Measurements from ENCODE around the gene ZNF813.
"Not testable (repeated sequence)": the region's sequence is repeated elsewhere in the genome, so short reads cannot be mapped to it uniquely, and the experiment has no call there.

The ZNF813 gene

DNA sequence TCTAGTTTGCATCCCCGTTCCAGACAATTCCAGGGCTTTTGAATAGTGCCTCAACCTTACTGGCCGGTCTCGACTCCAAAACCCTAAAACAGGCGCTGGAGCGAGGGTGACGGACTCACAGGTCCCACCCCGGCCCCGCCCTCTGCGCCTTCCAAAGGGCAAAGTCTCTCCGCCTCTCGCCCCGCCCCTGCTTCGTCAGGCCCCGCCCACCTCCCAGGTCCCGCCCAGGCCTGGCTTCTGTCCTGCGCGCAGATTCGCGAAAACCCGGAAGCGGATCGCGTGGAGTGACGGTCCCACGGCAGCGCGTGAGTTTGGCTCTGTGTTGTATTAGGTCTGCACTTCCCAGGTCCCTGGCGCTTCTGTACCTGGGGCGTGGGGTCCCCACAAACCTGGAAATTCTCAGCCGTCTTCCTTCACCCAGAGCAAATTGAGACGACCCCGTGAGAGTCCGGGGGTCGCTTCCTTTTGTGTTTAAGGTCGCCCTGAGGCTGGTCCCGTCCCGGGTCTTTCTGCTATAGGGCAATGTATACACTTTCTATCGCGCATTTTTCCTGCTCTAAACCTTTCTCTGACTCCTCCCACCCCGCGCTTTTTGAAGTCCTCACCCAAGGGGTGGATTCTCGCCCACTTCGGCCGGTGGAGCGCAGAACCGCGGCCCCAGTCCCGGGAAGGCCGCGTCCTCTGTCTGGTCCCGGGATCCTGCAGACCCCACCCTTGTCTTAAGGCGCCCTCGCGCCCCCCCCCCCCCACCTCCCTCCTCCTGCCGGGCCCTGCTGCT, at the start of gene ZNF813:
ZNF813 (plus strand) TSS at position 249 of the 778 bp plus-strand sequence. CDS start 16,090 bp downstream, outside the sequence.
- Histone ChIP-seq H3K27me3 (ENCODE audit: control insufficient read depth in 1 of 2, insufficient read depth in 2 of 2, low read length in 2 of 2) (no peaks in the 10 kb centered on the region), H3K4me3 (ENCODE audit: low read length in 2 of 2) (peak within 1 kb of the TSS; percentile 85 to 91), H3K36me3 (ENCODE audit: control insufficient read depth in 2 of 2, insufficient read depth in 2 of 2, low read length in 2 of 2) (no peaks in the 10 kb centered on the region), H3K9ac (ENCODE audit: low read length in 2 of 2) (peak within 1 kb of the TSS; percentile 77 to 80), H3K4me1 (ENCODE audit: control insufficient read depth, insufficient read depth, low read length) (peaks cover 10% of the 10 kb centered on the region), H3K27ac (ENCODE audit: low read length) (no peak within 1 kb of the TSS), H3K9me3 (ENCODE audit: control insufficient read depth in 2 of 2, low read length in 2 of 2) (no peaks in the 10 kb centered on the region)

DNA sequence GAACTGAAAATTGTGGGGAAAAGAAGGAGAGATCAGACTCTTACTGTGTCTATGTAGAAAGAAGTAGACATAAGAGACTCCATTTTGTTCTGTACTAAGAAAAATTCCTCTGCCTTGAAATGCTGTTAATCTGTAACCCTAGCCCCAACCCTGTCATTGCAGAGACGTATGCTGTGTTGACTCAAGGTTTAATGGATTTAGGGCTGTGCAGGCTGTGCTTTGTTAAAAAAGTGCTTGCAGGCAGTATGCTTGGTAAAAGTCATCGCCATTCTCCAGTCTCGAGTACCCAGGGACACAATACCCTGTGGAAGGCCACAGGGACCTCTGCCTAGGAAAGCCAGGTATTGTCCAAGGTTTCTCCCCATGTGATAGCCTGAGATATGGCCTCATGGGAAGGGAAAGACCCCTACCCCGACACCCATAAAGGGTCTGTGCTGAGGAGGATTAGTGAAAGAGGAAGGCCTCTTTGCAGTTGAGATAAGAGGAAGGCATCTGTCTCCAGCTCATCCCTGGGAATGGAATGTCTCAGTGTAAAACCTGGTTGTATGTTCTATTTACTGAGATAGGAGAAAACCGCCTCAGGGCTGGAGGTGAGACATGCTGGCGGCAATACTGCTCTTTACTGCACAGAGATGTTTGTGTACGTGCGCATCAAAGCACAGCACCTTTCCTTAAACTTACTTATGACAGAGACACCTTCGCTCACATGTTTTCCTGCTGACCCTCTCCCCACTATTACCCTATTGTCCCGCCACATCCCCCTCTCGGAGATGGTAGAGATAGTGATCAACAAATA, 46.8 kb upstream of the ZNF813 start:
- H3K36me3 ChIP-seq (ENCODE audit: control insufficient read depth in 2 of 2, insufficient read depth in 2 of 2, low read length in 2 of 2); H3K27me3 ChIP-seq (ENCODE audit: control insufficient read depth in 1 of 2, insufficient read depth in 2 of 2, low read length in 2 of 2); H3K4me3 ChIP-seq (ENCODE audit: low read length in 2 of 2); H3K27ac ChIP-seq (ENCODE audit: low read length); H3K9ac ChIP-seq (ENCODE audit: low read length in 2 of 2); H3K4me1 ChIP-seq (ENCODE audit: control insufficient read depth, insufficient read depth, low read length); H3K9me3 ChIP-seq (ENCODE audit: control insufficient read depth in 2 of 2, low read length in 2 of 2): not testable (repeated sequence)

DNA sequence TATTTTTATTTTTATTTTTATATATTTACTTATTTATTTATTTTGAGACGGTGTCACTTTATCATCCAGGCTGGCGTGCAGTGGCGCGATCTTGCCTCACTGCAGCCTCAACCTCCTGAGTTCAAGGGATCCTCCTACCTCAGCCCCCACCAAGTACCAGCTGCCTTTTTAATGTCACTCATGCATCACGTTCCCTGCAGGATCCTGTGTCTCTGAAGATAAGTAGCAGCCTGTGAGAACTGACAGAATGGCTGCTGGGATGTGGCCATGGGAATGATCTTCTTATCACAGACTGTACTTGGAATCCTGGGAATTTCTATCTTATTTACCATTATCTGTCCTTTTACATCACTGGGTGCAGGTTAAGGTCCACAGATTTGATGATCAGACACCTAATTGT, 45.0 kb upstream of the ZNF813 start:
- H3K27me3 ChIP-seq (ENCODE audit: control insufficient read depth in 1 of 2, insufficient read depth in 2 of 2, low read length in 2 of 2), result no peaks in the 10 kb centered on the region
- no peaks in the 10 kb centered on the region for H3K4me1 ChIP-seq (ENCODE audit: control insufficient read depth, insufficient read depth, low read length)
- no peaks in the 10 kb centered on the region for H3K36me3 ChIP-seq (ENCODE audit: control insufficient read depth in 2 of 2, insufficient read depth in 2 of 2, low read length in 2 of 2)
- H3K4me3 ChIP-seq (ENCODE audit: low read length in 2 of 2), result no peak overlapping the region
- no peak overlapping the region for H3K9ac ChIP-seq (ENCODE audit: low read length in 2 of 2)
- H3K27ac ChIP-seq (ENCODE audit: low read length), result no peak overlapping the region
- no peaks in the 10 kb centered on the region for H3K9me3 ChIP-seq (ENCODE audit: control insufficient read depth in 2 of 2, low read length in 2 of 2)

DNA sequence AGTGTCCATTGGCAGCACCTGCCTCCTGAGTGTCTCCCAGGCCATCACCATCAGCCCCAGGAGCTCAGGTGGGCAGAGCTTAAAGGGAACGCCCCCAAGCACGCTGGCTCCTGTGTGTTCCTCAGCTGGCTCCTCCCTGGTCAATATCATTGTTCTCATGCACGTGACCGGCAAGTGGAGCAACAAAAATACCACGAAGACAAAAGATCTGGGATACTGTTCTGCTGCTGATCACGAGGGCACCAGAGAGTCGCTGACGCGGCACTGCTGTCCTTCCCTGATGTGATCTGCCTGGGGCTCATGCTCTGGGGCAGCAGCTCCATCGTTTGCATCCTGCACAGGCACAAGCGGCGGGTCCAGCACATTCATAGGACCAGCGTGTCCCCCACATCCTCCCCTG, 44.5 kb upstream of the ZNF813 start:
- not testable (repeated sequence) for H3K27me3 ChIP-seq (ENCODE audit: control insufficient read depth in 1 of 2, insufficient read depth in 2 of 2, low read length in 2 of 2); H3K9ac ChIP-seq (ENCODE audit: low read length in 2 of 2); H3K9me3 ChIP-seq (ENCODE audit: control insufficient read depth in 2 of 2, low read length in 2 of 2); H3K27ac ChIP-seq (ENCODE audit: low read length); H3K4me3 ChIP-seq (ENCODE audit: low read length in 2 of 2); H3K36me3 ChIP-seq (ENCODE audit: control insufficient read depth in 2 of 2, insufficient read depth in 2 of 2, low read length in 2 of 2); H3K4me1 ChIP-seq (ENCODE audit: control insufficient read depth, insufficient read depth, low read length)

DNA sequence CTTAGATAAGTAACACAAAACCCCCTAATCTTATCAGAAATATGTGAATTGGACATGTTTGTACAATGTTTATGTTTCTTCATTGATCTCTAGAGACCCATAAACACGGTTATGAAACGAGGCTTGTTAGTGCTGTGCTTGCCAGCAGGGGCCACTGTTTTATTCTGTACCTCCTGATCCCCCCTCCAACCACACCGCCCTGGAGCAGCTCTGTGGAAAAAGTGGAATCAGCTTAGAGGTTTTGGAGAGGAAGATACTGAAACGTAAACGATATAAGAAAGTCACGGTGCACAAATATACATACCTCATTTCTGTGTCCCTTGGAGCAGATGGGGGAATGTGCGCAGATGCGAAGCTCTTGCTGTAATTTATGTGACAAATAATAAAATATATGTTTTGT, 43.9 kb upstream of the ZNF813 start:
- not testable (repeated sequence) for H3K9me3 ChIP-seq (ENCODE audit: control insufficient read depth in 2 of 2, low read length in 2 of 2); H3K27me3 ChIP-seq (ENCODE audit: control insufficient read depth in 1 of 2, insufficient read depth in 2 of 2, low read length in 2 of 2); H3K27ac ChIP-seq (ENCODE audit: low read length); H3K36me3 ChIP-seq (ENCODE audit: control insufficient read depth in 2 of 2, insufficient read depth in 2 of 2, low read length in 2 of 2); H3K4me1 ChIP-seq (ENCODE audit: control insufficient read depth, insufficient read depth, low read length); H3K9ac ChIP-seq (ENCODE audit: low read length in 2 of 2); H3K4me3 ChIP-seq (ENCODE audit: low read length in 2 of 2)

DNA sequence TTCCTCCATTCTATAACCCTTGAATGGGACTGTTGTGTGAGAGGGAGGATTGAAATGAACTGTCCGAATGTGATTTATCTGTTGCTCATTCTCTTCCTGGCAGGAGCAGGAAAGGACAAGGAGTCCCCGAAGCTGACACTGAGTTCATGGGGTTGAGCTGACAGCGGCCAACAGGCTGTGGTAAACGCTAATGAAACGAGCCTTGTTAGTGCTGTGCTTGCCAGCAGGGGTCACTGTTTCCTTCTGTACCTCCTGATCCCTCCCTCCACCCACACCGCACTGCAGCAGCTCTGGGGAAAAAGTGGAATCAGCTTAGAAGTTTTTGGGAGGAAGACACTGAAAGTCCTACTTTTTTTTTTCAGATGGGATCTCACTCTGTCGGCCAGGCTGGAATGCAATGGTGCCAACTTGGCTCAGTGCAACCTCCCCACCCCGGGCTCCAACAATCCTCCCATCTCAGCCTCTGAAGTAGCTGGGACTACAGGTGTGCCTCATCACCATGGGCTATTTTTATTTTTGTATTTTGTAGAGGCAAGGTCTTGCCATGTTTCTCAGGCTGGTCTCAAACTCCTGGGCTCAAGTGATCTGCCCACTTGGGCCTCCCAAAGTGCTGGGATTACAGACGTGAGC, 42.5 kb upstream of the ZNF813 start:
- no peaks in the 10 kb centered on the region for H3K4me1 ChIP-seq (ENCODE audit: control insufficient read depth, insufficient read depth, low read length)
- H3K4me3 ChIP-seq (ENCODE audit: low read length in 2 of 2), result no peak overlapping the region
- no peaks in the 10 kb centered on the region for H3K9me3 ChIP-seq (ENCODE audit: control insufficient read depth in 2 of 2, low read length in 2 of 2)
- no peak overlapping the region for H3K9ac ChIP-seq (ENCODE audit: low read length in 2 of 2)
- no peak overlapping the region for H3K27ac ChIP-seq (ENCODE audit: low read length)
- H3K36me3 ChIP-seq (ENCODE audit: control insufficient read depth in 2 of 2, insufficient read depth in 2 of 2, low read length in 2 of 2), result no peaks in the 10 kb centered on the region
- no peaks in the 10 kb centered on the region for H3K27me3 ChIP-seq (ENCODE audit: control insufficient read depth in 1 of 2, insufficient read depth in 2 of 2, low read length in 2 of 2)

DNA sequence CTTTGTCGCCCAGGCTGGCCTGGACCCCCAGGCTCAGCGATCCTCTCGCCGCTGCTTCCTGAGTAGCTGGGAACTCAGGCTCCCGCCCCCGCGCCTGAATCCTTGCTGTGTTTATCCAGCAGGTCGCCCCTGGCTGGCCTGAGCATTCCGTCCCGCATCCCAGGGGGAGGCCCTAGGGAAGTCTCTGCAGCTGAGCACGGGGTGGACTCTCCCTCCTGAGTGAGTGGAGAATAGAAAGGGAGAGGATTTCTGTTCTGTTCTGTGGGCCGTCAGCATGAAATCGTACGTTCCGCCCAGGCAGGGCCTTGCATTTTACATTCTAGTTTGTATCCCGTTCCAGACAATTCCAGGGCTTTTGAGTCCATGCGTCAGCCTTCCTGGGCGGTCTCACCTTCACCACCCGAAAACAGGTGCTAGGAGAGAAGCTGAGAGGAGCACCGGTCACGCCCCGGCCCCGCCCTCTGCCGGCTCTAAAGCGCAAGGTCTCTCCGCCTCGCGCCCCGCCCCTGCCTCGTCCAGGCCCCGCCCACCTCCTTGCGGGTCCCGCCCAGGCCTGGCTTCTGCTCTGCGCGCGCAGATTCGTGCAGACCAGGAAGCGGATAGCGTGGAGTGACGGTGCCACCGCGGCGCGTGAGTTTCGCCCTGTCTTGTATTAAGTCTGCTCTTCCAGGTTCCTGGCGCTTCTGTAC, 36.0 kb upstream of the ZNF813 start, which contains the start of gene ZNF761:
ZNF761 (plus strand) TSS at position 586 of the 689 bp plus-strand sequence. CDS start 15,285 bp downstream, outside the sequence.
- H3K27me3 ChIP-seq (ENCODE audit: control insufficient read depth in 1 of 2, insufficient read depth in 2 of 2, low read length in 2 of 2), result no peaks in the 10 kb centered on the region
- no peaks in the 10 kb centered on the region for H3K36me3 ChIP-seq (ENCODE audit: control insufficient read depth in 2 of 2, insufficient read depth in 2 of 2, low read length in 2 of 2)
- H3K4me3 ChIP-seq (ENCODE audit: low read length in 2 of 2), result peak within 1 kb of the TSS; percentile 61 to 86
- peaks cover 7% of the 10 kb centered on the region for H3K4me1 ChIP-seq (ENCODE audit: control insufficient read depth, insufficient read depth, low read length)
- H3K27ac ChIP-seq (ENCODE audit: low read length), result no peak within 1 kb of the TSS
- no peaks in the 10 kb centered on the region for H3K9me3 ChIP-seq (ENCODE audit: control insufficient read depth in 2 of 2, low read length in 2 of 2)
- H3K9ac ChIP-seq (ENCODE audit: low read length in 2 of 2), result peak within 1 kb of the TSS; percentile 74 to 80

DNA sequence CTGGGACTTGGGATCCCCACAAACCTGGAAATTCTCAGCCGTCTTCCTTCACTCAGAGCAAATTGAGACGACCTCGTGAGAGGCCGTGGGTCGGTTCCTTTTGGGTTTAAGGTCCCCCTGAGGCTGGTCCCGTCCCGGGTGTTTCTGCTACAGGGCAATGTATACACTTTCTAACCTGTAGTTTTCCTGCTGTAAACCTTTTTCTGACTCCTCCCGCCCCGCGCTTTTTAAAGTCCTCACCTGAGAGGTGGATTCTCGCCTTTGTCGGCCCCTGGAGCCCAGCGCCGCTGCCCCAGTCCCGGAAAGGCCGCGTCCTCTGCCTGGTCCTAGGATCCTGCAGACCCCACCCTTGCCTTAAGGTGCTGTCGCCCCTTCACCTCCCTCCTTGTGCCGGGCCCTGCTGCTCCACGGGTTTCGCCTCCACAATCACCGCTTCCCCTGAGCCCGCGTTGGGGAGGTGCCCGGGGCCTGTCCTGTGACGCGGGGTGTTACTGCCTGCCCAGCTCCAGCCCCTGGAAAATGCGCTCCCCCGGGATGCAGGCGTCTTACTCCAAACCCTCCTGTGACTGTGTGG, 35.4 kb upstream of the ZNF813 start:
- Histone ChIP-seq H3K9ac (ENCODE audit: low read length in 2 of 2) (peak overlapping the region; percentile 74 to 80), H3K9me3 (ENCODE audit: control insufficient read depth in 2 of 2, low read length in 2 of 2) (no peaks in the 10 kb centered on the region), H3K27me3 (ENCODE audit: control insufficient read depth in 1 of 2, insufficient read depth in 2 of 2, low read length in 2 of 2) (no peaks in the 10 kb centered on the region), H3K4me3 (ENCODE audit: low read length in 2 of 2) (peak overlapping the region; percentile 61 to 86), H3K4me1 (ENCODE audit: control insufficient read depth, insufficient read depth, low read length) (peaks cover 7% of the 10 kb centered on the region), H3K36me3 (ENCODE audit: control insufficient read depth in 2 of 2, insufficient read depth in 2 of 2, low read length in 2 of 2) (no peaks in the 10 kb centered on the region), H3K27ac (ENCODE audit: low read length) (no peak overlapping the region)

DNA sequence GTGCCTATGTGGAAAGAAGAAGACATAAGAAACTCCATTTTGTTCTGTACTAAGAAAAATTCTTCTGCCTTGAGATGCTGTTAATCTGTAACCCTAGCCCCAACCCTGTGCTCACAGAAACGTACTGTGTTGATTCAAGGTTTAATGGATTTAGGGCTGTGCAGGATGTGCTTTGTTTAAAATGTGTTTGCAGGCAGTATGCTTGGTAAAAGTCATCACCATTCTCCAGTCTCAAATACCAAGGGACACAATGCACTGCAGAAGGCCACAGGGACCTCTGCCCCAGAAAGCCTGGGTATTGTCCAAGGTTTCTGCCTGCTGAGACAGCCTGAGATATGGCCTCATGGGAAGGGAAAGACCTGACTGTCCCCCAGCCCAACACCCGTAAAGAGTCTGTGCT, 23.7 kb upstream of the ZNF813 start:
- H3K4me3 ChIP-seq (ENCODE audit: low read length in 2 of 2); H3K4me1 ChIP-seq (ENCODE audit: control insufficient read depth, insufficient read depth, low read length); H3K9me3 ChIP-seq (ENCODE audit: control insufficient read depth in 2 of 2, low read length in 2 of 2); H3K27ac ChIP-seq (ENCODE audit: low read length); H3K27me3 ChIP-seq (ENCODE audit: control insufficient read depth in 1 of 2, insufficient read depth in 2 of 2, low read length in 2 of 2); H3K9ac ChIP-seq (ENCODE audit: low read length in 2 of 2): not testable (repeated sequence)
- H3K36me3 ChIP-seq (ENCODE audit: control insufficient read depth in 2 of 2, insufficient read depth in 2 of 2, low read length in 2 of 2), result peaks cover 17 to 20% of the 10 kb centered on the region in 2 donors

DNA sequence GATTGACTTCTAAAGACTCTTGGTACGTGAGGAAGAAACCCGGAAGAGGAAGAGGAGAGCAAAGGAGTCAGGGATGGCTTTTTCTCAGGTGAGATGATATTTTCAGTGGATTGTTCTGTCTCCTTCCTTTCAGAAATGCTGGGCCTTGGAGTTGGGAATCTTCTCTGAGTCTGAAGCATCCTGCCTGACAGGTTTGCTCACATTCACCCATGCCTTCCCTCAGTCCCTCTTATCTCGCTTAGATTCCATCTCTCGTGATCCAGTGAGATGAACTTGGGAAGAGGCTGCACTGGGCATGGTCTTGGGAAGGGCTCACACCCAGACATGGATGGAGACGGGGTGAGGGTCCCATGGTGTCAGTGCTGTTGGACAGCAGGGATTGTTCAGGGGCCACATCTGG, 20.3 kb upstream of the ZNF813 start:
- H3K36me3 ChIP-seq (ENCODE audit: control insufficient read depth in 2 of 2, insufficient read depth in 2 of 2, low read length in 2 of 2), result peaks cover 21 to 24% of the 10 kb centered on the region in 2 donors
- not testable (repeated sequence) for H3K27ac ChIP-seq (ENCODE audit: low read length)

More for the DNA sequence above, 20.3 kb upstream of the ZNF813 start:
- H3K9ac ChIP-seq (ENCODE audit: low read length in 2 of 2); H3K4me3 ChIP-seq (ENCODE audit: low read length in 2 of 2); H3K27me3 ChIP-seq (ENCODE audit: control insufficient read depth in 1 of 2, insufficient read depth in 2 of 2, low read length in 2 of 2); H3K4me1 ChIP-seq (ENCODE audit: control insufficient read depth, insufficient read depth, low read length); H3K9me3 ChIP-seq (ENCODE audit: control insufficient read depth in 2 of 2, low read length in 2 of 2): not testable (repeated sequence)
